ENCODE results near the gene ARMS2.

ARMS2 gene

DNA sequence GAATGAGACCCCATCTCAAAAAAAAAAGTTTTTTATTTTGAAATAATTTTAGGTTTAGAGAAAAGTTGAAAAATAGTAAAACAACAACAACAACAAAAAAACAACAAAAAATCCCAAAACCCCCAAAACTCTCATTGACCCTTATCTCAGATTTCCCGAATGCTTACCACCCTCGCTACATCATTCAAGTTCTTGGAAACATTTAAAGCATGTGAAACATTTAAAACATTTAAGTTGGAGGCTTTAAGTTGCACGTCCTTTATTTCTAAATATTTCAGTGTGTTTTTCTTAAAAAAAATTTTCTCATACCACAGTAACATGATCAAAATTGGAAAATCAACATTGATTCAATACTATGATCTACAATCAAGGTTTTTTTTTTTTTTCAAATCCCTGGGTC is 382 bp upstream of the ARMS2 start:
- DNase-seq (ENCODE audit: low spot score): no peak

DNA sequence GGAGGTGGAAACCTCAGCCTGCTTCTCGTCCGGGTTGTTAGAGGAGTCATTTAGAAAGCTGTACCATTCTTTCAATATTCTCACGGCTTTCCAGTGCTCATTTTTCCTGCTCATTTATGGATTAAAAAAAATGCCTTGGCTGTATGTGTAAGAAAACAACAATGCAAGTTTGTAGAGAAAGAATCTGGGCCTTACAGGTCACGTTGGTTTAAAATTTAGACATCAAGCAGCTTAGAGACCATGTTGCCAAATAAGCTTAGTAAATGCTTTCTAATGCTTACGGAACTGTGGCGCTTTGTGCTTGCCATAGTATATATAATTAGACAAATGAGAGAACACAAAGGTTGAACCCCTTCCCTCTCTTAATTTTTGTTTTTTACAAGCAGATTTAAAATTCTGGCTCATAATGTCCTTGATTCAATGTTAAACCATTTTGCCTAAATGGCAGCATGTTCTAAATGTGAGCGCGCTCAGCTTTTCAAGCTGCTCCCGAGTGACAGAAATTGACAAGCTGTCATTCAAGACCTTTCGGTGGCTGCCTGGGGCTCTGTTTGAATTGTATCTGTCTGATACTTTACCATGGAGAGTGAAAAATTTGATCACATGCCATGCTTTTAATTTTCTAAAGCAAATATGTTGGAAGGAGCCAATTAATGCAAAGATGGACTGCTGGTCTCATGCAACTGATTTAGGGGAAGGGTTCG is 1.1 kb downstream of the ARMS2 start:
- DNase-seq (ENCODE audit: low spot score): no peak

DNA sequence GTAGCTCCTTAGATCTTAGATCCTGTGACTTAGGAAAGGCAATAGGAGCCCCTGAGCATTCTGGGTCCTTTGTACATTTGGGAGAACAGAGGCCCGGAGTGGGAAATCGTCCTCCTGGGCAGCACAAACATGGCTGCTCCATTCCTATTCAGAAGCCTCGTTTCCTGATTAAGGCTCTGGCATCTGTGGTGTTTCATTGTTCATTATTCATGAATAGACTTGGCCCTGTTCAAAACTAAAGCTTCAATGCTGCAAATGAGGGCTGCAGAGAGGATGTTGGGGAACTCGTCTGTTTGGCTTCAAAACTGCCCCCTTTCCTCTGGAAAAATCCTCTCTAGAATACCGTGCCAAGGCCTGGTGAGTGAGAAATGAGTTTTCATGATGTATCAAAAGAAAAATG is 3.5 kb downstream of the ARMS2 start:
- no peak for DNase-seq (ENCODE audit: low spot score)

DNA sequence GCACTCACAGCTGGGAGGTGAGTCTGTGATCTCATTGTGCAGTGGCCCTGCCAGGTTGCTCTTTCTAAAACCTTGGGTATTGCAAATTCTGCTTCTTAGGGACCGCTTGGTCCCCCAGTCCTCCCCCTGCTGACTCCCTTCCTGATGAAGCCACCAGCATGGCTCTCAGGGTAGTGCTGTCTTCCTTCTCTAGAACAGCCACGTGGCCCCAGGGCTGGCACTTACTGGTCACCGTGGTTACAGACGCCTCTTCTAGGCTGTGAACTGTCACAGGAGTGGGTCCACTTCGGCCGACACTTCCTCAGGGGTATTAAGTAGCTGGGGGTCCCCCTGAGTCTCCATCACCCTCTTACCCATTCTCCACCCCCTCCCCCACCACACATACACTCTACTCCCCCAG is 4.2 kb downstream of the ARMS2 start:
- DNase-seq (ENCODE audit: low spot score): no peak

DNA sequence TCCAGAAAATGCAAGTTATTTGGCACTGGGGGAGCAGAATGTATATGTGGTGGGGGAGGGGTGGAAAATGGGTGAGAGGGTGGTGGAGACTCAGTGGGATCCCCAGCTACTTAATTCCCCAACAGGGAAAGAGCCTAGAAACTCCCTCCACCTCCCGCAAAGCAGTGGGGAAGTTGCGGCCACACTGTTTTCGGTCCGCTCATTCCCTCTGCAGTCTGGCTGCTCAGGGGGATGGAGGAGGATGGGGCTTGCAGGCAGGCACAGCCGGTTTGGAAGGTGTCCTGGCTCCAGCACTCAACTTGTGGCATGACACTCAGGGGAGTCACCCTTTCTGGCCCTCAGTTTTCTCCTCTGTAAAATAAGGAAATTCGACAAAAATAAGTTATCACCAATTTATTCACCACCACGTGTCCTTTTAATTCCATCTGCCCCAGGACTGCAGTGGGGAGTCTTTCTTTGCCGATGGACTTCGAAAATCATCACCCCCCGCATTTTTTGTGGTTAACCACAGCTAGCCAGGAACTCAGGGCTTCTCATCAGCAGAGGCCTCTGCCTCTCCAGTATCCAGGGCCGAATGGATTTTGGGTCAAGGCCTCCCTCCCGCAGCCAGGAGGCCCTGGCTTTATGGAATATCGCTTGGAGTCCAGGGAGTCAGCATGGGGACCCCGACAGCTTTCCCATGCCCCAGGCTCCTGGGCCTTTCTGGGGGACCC is 5.3 kb downstream of the ARMS2 start:
- DNase-seq (ENCODE audit: low spot score): no peak

DNA sequence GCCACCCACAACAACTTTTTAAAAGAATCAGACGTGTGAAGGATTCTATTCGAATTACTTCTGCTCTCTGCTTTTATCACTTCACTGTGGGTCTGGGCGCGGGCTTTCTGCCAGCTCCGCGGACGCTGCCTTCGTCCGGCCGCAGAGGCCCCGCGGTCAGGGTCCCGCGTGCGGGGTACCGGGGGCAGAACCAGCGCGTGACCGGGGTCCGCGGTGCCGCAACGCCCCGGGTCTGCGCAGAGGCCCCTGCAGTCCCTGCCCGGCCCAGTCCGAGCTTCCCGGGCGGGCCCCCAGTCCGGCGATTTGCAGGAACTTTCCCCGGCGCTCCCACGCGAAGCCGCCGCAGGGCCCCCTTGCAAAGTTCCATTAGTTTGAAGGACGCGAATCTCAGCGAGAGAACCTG is 6.4 kb downstream of the ARMS2 start:
- DNase-seq (ENCODE audit: low spot score): no peak

DNA sequence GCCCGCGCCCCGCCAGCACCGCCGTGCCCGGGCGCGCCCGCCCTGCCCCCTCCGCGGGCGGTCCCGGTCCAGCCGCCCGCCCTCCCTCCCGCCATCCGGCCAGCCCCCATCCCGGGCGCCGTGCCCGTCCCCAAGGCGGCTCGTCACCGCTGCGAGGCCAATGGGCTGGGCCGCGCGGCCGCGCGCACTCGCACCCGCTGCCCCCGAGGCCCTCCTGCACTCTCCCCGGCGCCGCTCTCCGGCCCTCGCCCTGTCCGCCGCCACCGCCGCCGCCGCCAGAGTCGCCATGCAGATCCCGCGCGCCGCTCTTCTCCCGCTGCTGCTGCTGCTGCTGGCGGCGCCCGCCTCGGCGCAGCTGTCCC is 6.9 kb downstream of the ARMS2 start, which contains the start of gene HTRA1:
Gene HTRA1, plus strand, starts transcription at position 187 of the 362 bp plus-strand sequence. Its CDS starts 100 bp downstream, at position 287.
- DNase-seq (ENCODE audit: low spot score): no peak

DNA sequence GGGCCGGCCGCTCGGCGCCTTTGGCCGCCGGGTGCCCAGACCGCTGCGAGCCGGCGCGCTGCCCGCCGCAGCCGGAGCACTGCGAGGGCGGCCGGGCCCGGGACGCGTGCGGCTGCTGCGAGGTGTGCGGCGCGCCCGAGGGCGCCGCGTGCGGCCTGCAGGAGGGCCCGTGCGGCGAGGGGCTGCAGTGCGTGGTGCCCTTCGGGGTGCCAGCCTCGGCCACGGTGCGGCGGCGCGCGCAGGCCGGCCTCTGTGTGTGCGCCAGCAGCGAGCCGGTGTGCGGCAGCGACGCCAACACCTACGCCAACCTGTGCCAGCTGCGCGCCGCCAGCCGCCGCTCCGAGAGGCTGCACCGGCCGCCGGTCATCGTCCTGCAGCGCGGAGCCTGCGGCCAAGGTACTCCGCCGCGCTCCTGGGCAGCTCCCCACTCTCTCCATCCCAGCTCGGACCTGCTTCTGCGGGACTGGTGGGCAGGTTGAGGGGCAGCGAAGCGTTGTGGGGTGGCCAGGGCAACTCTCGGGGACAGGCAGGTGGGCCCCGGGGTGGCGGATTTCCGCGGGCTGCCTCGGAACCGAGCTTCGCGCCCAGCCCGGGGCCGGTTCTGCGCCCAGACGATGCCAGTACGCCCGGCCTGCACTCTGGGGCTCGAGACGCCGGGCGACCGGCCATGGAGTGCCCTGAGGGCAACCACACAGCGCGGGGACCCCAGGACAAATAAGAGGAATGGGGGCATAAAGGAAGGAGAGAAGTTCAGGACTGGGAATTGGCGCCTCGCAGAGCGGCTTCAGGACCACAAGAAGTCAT is 7.5 kb downstream of the ARMS2 start:
- DNase-seq (ENCODE audit: low spot score): no peak

DNA sequence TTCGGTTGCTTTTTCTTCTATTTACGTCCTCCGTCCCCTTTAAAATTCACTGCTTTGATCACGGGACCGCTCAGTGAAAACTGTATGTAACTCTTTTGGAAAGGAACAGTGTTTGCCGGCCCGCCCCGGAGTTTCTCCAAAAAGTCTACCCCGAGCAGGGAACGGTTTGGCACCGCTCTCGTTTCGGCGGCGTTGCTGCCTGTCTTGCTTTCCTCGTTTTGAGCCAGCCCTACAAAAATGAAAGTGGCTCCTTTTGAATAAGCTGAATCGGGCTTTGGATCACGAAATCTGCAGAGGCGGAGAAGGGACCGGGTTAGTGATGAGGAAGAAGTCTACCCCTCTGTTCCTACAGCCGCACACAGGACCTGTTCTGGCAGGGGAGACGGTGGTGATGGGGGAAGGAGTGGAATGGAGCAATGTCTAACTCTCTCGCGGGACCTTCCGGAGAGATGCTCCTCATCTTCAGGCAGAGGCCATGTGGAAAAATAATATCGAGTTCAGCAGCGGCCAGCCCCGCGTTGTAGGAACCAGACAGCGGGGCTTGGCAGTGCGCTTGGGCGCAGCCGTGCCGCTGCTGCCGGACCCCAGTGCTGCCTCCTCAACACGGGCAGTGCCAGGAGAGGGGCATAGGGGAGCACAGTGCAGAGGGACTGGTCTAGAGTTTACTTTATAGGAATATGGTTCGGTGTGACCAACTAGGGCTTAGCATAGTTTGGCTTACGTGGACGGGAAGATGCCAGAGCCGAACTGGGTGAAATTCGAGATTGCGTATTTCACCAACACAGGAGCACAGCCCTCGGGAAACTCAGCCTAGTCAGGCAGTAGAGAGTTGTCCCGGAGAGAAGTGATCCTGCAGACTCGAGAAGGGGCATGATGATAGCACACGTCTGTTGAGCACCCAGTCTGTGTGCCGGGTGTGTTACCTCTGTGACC is 8.3 kb downstream of the ARMS2 start:
- DNase-seq (ENCODE audit: low spot score): no peak

DNA sequence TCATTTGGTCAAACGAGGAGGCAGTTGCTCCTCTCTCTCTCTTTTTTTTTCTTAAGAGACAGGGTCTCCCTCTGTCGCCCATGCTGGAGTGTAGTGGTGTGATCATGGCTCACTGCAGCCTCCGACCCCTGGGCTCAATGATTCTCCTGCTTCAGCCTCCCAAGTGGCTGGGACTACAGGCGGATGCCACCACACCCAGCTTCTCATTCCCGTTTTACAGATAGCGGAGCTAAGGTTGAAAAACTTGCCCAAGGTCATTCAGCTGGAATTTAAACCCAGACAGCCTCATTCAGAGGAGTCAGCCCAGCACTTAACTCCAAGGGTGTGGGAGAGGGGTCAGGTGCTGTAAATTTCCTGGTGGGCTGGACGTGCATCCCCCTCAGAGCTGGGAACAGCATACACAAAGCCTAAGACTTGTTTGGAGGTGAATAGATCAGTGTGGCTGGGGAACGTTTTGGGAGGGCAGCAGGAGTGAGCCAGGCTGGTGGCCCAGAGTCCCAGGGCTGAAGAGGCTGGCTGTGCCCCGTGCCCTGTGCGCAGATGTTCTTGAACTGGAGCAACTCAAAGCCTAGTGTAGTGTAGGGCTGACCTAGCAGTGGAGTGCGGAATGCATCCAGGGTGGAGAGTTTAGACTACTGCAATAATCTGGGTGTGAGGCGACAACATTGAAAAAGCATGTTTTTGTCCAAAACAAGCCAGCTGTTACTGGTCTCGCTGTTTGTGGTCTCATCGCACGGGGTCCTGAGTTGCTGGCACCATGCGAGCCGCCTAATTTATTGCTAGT is 9.2 kb downstream of the ARMS2 start:
- no peak for DNase-seq (ENCODE audit: low spot score)

DNA sequence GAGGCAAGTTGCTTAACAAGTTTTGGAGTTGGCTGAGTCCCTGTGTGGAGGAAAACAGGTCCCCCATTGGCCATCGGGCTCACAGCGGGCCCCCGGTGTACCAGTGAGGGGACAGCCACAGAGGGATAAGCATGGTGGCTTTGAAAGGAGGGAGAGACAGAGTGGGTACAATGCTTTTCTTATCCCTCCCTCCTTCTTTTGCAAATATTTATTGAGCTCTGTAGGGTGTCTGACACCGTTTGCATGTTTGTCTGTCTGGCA is 9.7 kb downstream of the ARMS2 start:
- DNase-seq (ENCODE audit: low spot score): no peak

DNA sequence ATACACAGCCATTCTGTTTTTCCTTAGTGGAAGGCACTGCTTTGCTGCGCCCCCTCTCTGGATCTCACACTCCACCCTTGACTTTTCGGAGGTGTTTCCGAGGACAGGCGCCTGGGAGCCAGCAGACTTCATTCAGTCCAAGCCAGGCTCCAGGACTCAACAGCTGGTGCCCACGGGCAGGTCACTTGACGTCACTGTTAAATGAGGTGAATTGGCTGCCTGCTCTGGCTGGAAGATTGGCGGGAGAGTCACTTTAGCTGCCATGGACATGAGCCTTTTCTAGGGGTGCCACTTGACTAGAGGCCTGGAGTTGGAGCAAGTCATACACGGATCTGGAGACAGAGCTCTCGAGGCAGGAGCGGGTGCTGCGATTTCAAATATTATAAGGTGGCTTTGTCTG is 10.1 kb downstream of the ARMS2 start:
- DNase-seq (ENCODE audit: low spot score): no peak

DNA sequence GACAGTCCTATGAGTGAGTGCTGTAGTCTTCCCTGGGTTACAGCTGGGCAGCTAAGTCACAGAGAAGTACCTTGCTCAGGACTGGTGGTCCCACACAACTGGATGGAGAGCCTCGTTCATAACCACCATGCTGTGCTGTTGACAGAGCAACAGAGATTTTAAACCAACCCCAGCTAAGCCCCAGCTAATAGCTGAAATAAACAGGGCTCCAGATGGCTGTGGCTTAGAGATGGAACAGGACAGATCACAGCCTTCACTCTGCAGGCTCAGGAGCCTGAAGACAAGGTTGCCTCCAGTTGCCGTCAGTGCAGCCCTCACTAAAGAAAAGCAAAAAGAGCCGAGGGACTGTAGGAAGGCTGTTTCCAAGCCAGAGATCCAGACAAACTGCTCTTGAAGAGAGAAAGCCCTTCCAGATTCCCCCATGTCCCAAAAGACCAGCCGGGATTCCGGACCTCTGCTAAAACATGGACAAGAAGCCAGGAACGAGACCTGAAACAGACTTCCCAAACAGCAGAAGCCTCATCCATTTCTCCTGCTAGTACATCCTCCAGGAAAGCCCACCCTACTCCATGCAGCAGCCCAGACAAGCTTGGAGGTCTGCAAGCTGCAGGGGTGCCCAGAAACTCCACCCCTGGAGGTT is 11.1 kb downstream of the ARMS2 start:
- no peak for DNase-seq (ENCODE audit: low spot score)

DNA sequence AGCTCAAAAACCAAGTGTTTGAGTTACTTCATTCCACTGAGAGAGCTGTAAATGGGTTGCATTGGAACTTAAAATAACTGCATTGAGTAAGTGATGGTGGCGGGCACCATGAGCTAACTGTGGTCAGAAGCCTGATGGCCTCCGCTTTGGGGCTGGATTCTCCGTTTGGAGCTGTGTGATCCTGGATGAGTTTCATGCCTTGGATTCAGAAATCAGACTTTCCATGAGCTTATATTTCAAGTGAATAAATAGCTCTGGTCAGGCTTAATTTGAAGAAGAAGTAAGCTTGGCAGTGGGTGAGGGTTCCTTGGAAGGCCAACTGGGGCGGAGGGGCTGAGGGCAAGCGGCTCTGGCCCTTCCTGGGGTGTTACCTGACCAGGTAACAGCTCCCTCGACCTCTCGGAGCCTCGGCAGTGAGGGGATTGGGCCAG is 12.5 kb downstream of the ARMS2 start:
- no peak for DNase-seq (ENCODE audit: low spot score)

DNA sequence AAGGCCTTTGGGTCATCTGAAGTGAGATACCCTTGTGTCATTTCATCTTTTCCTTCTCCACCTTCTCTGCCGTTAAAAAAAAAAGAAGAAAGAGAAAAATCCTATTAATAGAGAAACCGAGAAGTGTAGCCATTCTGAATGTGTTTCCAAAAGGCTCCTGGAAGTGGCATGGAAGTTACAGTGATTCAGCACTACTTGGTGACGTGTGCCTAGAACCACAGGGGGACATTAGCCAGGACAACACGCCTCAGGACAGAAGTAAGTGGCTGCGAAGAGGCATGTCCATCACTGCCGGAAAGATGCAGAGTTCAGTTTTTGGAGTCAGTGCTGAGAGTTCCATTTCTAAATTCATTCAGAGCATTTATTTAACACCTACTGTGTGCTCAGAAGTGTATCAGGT is 13.2 kb downstream of the ARMS2 start:
- DNase-seq (ENCODE audit: low spot score): no peak

DNA sequence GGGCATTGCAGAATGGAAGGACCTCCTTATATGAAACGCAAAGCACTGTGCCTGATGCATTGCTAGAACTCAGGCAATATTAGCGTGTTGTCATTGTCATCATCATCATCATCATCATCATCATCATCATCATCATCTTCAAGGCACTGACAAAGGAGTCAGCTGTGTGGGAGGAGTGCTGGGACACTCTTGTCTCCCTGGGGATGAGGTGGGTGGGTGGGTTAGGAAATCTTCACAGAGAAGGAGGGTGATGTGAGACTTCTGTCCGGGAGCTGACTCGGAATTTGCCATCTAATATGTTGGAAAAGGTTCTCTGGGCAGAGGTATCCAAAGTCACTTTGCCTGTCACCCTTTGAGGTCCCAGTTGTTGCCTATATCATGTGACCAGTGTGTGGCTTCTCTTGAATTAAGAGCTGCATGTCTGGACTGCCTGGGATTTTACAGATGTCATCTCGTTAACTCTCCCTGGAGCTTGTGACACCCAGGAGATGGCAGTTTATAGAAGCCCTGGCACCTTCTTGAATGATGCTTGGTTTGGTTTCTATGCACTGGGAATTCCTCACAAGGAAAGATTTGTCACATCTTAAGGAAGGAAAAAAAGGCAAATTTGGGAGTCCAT is 14.0 kb downstream of the ARMS2 start:
- no peak for DNase-seq (ENCODE audit: low spot score)

DNA sequence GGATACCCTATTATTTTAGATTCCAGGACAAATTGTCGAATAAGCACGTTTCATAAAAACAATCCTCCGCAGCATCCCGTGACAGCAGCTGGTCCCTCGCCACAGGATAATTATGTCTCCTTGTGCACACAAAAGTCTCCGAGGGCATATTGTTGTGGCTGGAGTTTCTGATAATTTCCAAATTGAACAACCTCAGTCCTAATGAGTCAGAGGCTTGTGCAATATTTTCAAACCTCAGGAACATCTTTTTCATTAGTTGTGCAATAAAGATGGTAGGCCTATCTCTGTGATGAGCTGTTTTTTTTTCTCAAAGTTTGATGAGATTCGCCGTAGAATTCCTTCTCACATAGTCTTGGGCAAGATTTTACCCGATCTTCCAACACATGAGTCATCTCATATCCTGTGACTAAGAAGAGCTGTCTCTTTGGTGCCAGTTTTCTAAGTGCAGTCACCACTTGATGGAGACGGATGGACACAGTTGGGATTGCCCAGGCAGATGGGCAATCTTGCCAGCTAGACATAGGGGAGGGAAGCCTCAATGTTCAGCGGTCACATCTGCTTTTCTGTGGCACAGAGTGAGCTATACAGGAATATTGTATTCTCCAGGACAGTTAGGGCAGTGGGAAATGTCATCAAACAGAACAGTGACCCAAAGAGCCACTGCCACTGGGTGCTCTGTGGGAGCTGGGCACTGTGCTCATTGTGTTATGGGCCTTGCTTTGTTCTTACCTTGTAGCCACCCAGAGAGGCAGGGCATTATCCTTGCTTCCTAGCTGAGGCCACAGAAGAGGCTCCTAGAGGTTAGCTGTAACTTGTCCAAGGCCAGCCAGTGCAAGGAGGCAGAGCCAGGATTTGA is 14.7 kb downstream of the ARMS2 start:
- no peak for DNase-seq (ENCODE audit: low spot score)

DNA sequence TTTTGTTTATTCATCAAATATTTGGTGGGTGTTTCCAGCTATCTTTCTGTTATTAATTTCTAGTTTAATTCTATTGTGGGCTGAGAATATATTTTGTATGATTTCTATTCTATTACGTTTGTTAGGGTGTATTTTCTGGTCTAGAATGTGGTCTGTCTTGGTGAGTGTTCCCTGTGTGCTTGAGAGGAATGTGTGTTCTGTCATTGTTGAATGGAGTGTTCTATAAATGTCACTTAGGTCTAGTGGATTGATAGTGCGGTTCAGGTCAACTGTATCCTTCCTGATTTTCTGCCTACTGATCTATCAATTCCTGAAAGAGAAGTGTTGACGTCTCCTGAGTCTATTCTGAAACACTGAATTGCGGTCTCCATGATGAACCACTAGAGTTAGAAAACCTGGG is 15.4 kb downstream of the ARMS2 start:
- DNase-seq (ENCODE audit: low spot score): no peak

DNA sequence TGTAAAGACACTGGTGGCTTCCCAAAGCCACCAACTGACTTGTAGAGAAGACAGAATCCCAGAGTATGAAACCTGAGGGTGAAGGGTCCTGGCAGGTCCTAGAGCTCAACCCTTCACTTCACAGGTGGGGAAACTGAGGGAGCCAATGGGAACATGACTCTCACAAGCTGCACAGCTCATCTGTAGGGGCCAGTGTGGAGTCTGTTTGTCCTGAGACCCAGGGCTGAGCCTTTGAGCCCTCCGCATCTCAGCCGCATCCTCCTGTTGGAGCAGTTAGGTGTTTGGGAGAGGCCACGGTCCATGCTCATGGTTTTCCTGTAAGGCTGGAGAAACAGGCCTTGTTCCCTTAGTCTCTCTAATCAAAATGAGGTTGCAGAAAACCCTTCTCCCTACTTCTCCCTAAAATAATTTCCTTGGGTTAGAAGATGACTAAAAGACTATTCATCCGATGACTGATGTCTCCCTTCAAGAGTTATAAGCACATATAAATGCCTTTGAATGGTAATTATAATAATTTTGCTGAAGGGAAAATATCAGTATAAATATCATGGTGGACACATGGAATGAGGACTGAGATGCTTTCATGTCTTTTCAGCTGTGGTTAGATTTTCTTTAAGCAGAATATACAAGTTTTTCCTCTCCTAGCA is 17.2 kb downstream of the ARMS2 start:
- no peak for DNase-seq (ENCODE audit: low spot score)
